Dedifferentiated amniotic fluid mesenchymal stem cell (primary cell): ENCODE results near the gene ABHD11.

Experiments
- DNase-seq: peaks from one replicate; pipeline ENCODE4 v3.0.0-alpha.2; 2016; ENCODE audit errors: extremely low spot score

Gene ABHD11

DNA sequence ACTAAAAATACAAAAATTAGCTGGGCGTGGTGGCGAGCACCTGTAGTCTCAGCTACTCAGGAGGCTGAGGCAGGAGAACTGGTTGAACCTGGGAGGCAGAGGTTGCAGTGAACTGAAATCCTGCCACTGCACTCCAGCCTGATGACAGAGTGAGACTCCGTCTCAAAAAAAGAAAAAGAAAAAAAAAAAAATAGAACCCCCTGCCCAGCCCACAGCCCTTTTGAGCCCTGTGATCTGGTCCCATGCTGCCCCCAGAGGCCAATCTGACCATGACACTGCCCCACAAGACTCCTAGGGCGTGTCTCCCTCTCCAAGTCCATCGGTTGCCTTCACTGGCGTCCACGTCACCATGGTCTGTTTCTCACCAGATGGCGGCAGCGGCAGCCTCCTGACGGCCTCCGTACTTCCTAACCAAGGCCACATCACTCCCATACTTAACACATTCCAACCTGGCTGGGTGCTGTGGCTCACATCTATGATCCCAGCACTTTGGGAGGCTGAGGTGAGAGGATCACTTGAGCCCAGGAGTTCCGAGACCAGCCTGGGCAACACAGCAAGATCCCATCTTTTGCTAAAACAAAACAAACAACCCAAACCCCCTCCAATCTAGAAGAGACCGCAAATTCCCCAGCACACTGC is 37.1 kb downstream of the ABHD11 start:
- DNase-seq, result no peak

- no peak for DNase-seq
Measured at GRCh38 chr7:73700581-73701134, 37.9 kb downstream of the ABHD11 start.

DNA sequence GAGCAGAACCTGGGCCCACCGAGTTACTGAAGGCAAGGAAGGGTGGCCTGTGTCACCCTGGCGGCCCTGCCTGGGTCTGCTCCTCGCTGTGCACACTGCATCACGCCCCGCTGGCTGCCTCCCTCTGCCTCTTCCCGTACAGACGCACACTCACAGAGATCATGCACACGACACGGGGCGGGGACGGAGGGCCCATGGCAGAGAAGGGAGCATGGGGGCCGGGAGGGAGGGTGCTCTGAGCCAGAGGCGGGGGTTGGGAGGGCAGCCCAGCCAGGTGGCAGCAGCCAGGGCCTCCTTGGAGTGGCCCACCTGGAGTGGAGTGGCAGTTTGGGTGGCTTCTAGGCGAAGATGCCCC is 38.6 kb downstream of the ABHD11 start:
- DNase-seq, result no peak

- no peak for DNase-seq
Measured at GRCh38 chr7:73699370-73700068, 39.1 kb downstream of the ABHD11 start.

DNA sequence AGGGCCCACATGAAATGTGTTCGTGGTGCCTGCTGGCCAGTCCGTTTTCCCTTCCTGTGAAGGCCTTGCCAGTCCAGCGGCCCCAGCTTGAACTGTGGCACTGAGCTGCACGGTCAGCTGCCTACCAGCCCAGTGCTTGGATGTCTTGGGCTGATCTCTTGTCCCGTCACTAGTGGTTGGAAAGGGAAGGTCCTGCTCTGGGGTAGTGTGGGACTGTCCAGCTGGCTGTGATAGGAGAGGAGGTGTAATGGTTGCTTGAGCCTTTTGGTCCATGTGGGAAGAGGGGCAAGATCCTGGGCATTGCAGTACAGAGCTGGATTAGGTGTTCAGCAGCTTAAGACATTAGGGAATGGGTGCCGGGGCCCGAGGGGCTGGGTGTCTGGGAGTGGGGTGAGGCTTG is 40.2 kb downstream of the ABHD11 start:
- no peak for DNase-seq

- no peak for DNase-seq
Measured at GRCh38 chr7:73696372-73696771, 42.2 kb downstream of the ABHD11 start.

GRCh38 chr7:73690646-73691045 is 48.0 kb downstream of the ABHD11 start:
- DNase-seq, result no peak

DNA sequence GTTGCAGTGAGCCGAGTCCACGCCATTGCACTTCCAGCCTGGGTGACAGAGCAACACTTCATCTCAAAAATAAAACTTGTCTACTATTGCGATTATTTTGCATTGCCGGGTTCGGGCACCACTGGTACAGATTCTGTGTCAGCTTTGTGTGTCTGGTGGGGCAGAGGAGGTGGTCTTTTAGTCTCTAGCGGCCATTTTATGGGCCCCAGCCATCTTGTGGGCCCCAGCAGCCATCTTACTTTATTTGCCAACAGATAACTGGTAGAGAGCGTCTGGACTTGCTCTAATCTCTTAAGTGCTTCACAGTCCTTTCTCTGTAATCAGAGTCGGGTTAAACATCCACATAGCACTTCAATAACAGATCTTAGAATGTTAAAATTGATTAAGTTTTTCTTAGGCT is 50.3 kb downstream of the ABHD11 start:
- no peak for DNase-seq
